ACC112 (cell line): ENCODE measurements around the gene RALGPS1.

Experiments used
- H2AFZ ChIP-seq: fragments of 200-600 bp; sonication (generic); one replicate; pipeline ENCODE4 v1.6.0; 2017; ENCODE audit warnings: antibody characterized with exemption, low read length; ENCODE audit not compliant: unreplicated experiment
- H3K27ac ChIP-seq: fragments of 200-600 bp; sonication (generic); 2 replicates; pipeline ENCODE4 v1.5.1; 2014; ENCODE audit warnings: low read depth, mild to moderate bottlenecking, antibody characterized with exemption, low read length, moderate library complexity
- H3K27me3 ChIP-seq: fragments of 200-600 bp; sonication (generic); 2 replicates; pipeline ENCODE4 v1.6.1; 2014; ENCODE audit warnings: mild to moderate bottlenecking, antibody characterized with exemption, low read length, moderate library complexity, mixed read lengths; ENCODE audit not compliant: insufficient read depth
- H3K36me3 ChIP-seq: fragments of 200-600 bp; sonication (generic); 2 replicates; pipeline ENCODE4 v1.6.1; 2016; ENCODE audit warnings: mild to moderate bottlenecking, antibody characterized with exemption, low read length, moderate library complexity, mixed read lengths; ENCODE audit not compliant: insufficient read depth
- H3K4me1 ChIP-seq: fragments of 200-600 bp; sonication (generic); one replicate; pipeline ENCODE4 v1.6.1; 2016; ENCODE audit warnings: low read length, mixed read lengths; ENCODE audit not compliant: insufficient read depth, unreplicated experiment, control insufficient read depth
- H3K4me3 ChIP-seq: fragments of 200-600 bp; sonication (generic); 2 replicates; pipeline ENCODE4 v1.5.1; 2014; ENCODE audit warnings: mild to moderate bottlenecking, low read depth, low read length
- H3K79me2 ChIP-seq: fragments of 200-600 bp; sonication (generic); one replicate; pipeline ENCODE4 v1.6.0; 2016; ENCODE audit warnings: low read length; ENCODE audit not compliant: control insufficient read depth, unreplicated experiment, insufficient read depth

The RALGPS1 gene

GRCh38 chr9:127123064-127123890 is 208.7 kb downstream of the RALGPS1 start:
- peaks cover 5% of the 10 kb centered on the region for H3K79me2 ChIP-seq
- H3K36me3 ChIP-seq: no peaks in the 10 kb centered on the region
- peaks cover 10% of the 10 kb centered on the region for H3K4me1 ChIP-seq
- H3K27ac ChIP-seq: peak overlapping the region; percentile 66
- H3K4me3 ChIP-seq: peak overlapping the region; percentile 78
- H3K27me3 ChIP-seq: no peaks in the 10 kb centered on the region
- peak overlapping the region; percentile 57 for H2AFZ ChIP-seq

DNA sequence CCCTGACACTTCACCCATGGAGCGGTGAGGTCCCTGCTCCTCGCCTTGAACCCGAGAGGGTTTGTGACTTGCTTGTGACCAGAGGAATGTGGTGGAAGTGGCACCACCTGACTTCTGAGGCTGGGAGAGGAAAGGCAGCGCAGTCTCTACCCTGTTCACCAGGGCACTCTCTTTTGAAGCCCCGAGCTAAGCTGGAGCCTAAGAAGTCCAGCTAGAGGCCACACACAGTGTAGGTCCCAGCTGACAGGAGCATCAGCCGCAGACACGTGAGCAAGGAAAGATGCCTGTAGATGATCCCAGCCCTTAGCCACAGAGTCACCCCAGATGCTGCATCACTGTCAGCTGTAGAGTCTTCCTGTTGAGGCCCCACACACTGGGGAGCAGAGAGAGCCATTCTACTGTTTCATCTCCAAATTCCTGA is 209.5 kb downstream of the RALGPS1 start:
- Histone ChIP-seq H3K4me1 (peaks cover 15% of the 10 kb centered on the region), H3K27ac (no peak overlapping the region), H3K36me3 (no peaks in the 10 kb centered on the region), H3K4me3 (no peak overlapping the region), H3K27me3 (no peaks in the 10 kb centered on the region), H2AFZ (no peak overlapping the region), H3K79me2 (peaks cover 5% of the 10 kb centered on the region)

DNA sequence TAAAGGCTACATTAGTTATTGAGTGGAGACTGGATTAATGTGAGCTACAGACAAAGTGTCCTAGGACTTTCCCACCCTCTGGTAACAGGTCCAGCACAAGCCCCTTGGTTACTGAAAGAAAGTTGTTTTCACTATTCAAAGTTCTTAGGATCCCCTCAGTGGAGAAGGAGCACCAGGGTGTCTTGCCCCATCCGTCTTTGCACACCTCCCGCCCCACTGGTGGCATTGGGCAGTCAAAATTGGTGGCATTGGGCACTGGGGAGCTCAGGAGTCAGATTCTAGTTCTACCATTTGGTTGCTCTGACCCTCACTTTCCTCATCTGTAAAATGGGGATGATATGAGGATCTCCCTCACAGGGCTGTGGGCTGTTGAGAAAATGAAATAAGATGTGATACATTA is 210.2 kb downstream of the RALGPS1 start:
- H3K27me3 ChIP-seq: no peaks in the 10 kb centered on the region
- no peak overlapping the region for H2AFZ ChIP-seq
- H3K36me3 ChIP-seq: no peaks in the 10 kb centered on the region
- peaks cover 15% of the 10 kb centered on the region for H3K4me1 ChIP-seq
- no peak overlapping the region for H3K4me3 ChIP-seq
- H3K79me2 ChIP-seq: peaks cover 5% of the 10 kb centered on the region
- H3K27ac ChIP-seq: no peak overlapping the region

DNA sequence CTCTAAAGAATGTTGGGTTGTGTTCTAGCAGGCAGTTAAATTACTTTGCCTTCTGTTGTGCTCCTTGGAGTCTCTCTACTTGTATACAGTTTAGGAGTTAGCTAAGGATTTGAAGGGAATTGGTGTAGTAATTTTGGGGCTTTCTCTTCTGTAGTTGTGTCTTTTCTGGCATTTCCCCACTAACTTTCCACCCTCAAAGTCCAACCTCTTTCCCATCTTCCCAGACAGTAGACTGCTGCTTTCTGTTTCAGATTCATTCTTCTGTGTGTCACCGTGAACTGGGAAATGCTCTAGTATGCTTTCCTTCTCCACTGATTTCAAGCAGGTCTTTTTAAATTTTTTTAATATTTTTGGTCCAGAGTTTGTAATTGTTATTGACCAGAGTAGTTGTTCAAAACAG is 212.4 kb downstream of the RALGPS1 start:
- H3K27ac ChIP-seq: no peak overlapping the region
- H3K4me1 ChIP-seq: peaks cover 30% of the 10 kb centered on the region
- H2AFZ ChIP-seq: no peak overlapping the region
- no peaks in the 10 kb centered on the region for H3K27me3 ChIP-seq
- H3K4me3 ChIP-seq: no peak overlapping the region
- no peaks in the 10 kb centered on the region for H3K79me2 ChIP-seq
- H3K36me3 ChIP-seq: no peaks in the 10 kb centered on the region

- Histone ChIP-seq H3K27me3 (no peaks in the 10 kb centered on the region), H3K4me1 (peaks cover 39% of the 10 kb centered on the region), H3K4me3 (no peak overlapping the region), H3K79me2 (no peaks in the 10 kb centered on the region), H3K36me3 (no peaks in the 10 kb centered on the region), H2AFZ (no peak overlapping the region), H3K27ac (no peak overlapping the region)
These were observed 213.9 kb downstream of the RALGPS1 start for GRCh38 chr9:127128341-127129072.

- Histone ChIP-seq H3K4me3 (no peak overlapping the region), H2AFZ (no peak overlapping the region), H3K79me2 (no peaks in the 10 kb centered on the region), H3K4me1 (peaks cover 45% of the 10 kb centered on the region), H3K36me3 (no peaks in the 10 kb centered on the region), H3K27me3 (no peaks in the 10 kb centered on the region), H3K27ac (no peak overlapping the region)
These were observed 214.6 kb downstream of the RALGPS1 start for GRCh38 chr9:127129073-127129717.

DNA sequence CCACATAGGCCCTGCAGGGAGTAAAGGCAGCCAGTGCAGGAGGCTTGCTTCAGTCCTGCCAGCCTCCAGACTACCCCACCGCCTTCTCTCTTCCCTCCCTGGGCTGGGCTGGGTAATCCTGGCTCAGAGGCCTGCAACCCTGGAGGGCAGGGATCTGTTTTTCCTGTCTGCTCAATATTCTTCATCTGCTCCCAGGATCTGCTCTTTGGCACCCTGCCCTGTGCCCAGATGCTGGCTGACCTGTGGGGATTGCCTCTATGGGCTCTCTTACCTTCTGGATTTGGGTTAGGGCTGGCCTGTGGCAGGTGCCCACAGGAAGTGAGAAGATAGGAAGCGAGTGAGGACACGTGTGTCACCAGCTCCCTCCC is 215.1 kb downstream of the RALGPS1 start:
- H3K27me3 ChIP-seq: no peaks in the 10 kb centered on the region
- H3K4me1 ChIP-seq: peaks cover 47% of the 10 kb centered on the region
- no peak overlapping the region for H3K4me3 ChIP-seq
- no peaks in the 10 kb centered on the region for H3K79me2 ChIP-seq
- no peak overlapping the region for H2AFZ ChIP-seq
- no peak overlapping the region for H3K27ac ChIP-seq
- no peaks in the 10 kb centered on the region for H3K36me3 ChIP-seq

GRCh38 chr9:127130235-127130634 is 215.7 kb downstream of the RALGPS1 start:
- Histone ChIP-seq H3K27me3 (no peaks in the 10 kb centered on the region), H3K27ac (no peak overlapping the region)

DNA sequence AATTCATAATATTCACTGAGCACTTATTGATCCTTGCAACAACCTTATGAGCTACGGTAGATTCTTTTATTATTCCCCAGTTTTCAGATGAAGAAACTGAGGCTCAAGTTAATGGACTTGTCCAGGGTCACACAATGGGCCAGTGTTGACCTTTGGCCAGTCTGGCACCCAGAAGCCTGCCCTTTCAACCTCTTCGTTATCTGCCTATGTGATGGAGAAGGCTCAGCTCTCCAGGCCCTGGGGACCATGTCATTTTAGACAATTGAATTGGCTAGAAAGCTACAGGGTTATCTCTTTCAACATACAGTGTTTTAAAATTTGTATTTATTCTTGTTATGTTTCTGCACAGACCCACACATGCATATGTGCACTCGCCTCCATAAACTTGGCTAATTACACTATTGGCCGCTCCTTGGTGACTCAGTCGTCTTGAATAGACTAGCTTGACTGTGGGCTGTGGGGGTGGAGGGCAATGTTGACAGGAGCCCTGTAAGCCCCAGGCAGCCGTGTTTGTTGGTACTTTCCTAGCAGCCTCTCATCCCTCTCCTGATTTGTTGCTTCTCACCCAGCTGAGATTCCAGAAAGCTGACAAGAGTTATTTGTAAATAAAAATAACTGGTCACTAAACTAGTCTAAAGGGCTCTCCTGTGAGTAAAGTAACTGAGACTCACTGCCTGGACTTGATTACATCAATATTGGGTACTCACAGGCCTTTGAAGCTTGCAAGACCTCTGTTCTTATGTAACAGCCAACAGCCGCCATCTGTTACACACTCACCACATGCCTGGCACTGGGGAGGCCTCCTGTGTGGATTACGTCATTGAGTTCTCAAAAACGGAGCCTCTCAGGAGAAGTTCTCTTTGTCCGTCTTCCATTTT is 216.3 kb downstream of the RALGPS1 start:
- H3K79me2 ChIP-seq: no peaks in the 10 kb centered on the region
- H3K4me1 ChIP-seq: peaks cover 47% of the 10 kb centered on the region
- H2AFZ ChIP-seq: no peak overlapping the region
- no peak overlapping the region for H3K4me3 ChIP-seq
- H3K27me3 ChIP-seq: no peaks in the 10 kb centered on the region
- H3K36me3 ChIP-seq: no peaks in the 10 kb centered on the region
- H3K27ac ChIP-seq: peak overlapping the region; percentile 69

More at GRCh38 chr9:127130235-127130634, 215.7 kb downstream of the RALGPS1 start:
- Histone ChIP-seq H2AFZ (no peak overlapping the region), H3K4me3 (no peak overlapping the region), H3K36me3 (no peaks in the 10 kb centered on the region), H3K4me1 (peaks cover 47% of the 10 kb centered on the region), H3K79me2 (no peaks in the 10 kb centered on the region)

- peaks cover 47% of the 10 kb centered on the region for H3K4me1 ChIP-seq
- no peaks in the 10 kb centered on the region for H3K27me3 ChIP-seq
- peak overlapping the region; percentile 69 for H3K27ac ChIP-seq
- no peaks in the 10 kb centered on the region for H3K79me2 ChIP-seq
- H2AFZ ChIP-seq: no peak overlapping the region
- no peak overlapping the region for H3K4me3 ChIP-seq
- H3K36me3 ChIP-seq: no peaks in the 10 kb centered on the region
These were observed 217.3 kb downstream of the RALGPS1 start for GRCh38 chr9:127131871-127132270.
